Ishikawa (cell line): ENCODE results near the gene WFDC10B.

ENCODE experiments used
- CREB1 ChIP-seq: IDR thresholded peaks from 2 replicates; pipeline ENCODE4 v1.6.1; 2012; ENCODE audit warnings: low read depth
- EGR1 ChIP-seq: IDR thresholded peaks from 2 replicates; pipeline ENCODE4 v1.6.1; 2012
- TAF1 ChIP-seq: IDR thresholded peaks from 2 replicates; pipeline ENCODE4 v1.6.1; 2012; ENCODE audit warnings: low read depth, mild to moderate bottlenecking

DNA sequence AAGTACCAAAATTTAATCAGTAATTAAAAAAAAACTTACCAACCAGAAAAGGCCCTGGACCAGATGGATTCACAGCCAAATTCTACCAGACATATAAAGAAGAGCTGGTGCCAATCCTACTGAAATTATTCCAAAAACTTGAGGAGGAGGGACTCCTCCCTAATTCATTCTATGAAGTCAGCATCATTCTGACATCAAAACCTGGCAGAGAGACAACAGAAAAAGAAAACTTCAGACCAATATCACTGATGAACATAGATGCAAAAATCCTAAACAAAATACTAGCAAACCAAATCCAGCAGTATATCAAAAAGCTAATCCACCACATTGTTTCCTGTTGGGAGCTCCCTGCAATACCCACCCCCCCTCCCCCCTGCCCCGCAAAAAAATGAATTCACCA is 34.7 kb downstream of the WFDC10B start, which contains the start of gene WFDC11:
- TF ChIP-seq TAF1 (no peak), CREB1 (no peak), EGR1 (no peak)
